Subcutaneous adipose tissue (tissue), 4 donors: ENCODE data around the gene TMED8. TPM values are rescaled to one million over a fixed set of nuclear protein-coding genes. Genes with fewer than 3 reads are reported as not detected.

ENCODE experiments used
- total RNA-seq, 4 donors: library from RNA; depleted of rRNA; stranded (reverse); fragments of >200 nt; gene quantifications; one replicate each; pipeline ENCODE4 v1.1.0, GENCODE V29; 2016
- TF ChIP-seq, protein P1 (sequence below): fragments of 450-650 bp; IDR thresholded peaks from one replicate; pipeline ENCODE4 v1.5.1; 2016; ENCODE audit warnings: low read depth, mild to moderate bottlenecking, control low read depth, antibody characterized with exemption, moderate library complexity

TMED8 gene
- total RNA-seq, 4 donors from 2014 or later, result 9.2 to 14.3 (median 11.6) TPM

DNA sequence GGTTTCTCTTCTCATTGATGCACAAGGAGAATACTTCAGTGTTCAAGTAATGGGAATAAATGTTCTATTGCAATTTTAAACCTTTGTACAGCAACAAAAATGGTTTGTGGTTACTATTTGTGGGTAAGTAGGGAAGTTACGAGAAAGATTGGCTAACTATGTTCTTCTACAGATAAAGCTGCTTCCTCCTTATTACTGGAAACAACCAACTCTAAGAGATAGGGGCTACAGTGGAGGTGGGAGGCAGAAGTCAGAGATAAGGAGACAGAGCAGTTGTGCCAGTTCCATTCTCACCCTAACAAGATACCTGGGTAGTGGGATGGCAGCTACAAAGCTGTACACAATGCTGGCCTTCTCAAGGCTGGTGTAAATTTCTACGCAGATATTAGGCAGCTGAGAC, 30.3 kb upstream of the TMED8 start:
- TF ChIP-seq, protein P1, sequence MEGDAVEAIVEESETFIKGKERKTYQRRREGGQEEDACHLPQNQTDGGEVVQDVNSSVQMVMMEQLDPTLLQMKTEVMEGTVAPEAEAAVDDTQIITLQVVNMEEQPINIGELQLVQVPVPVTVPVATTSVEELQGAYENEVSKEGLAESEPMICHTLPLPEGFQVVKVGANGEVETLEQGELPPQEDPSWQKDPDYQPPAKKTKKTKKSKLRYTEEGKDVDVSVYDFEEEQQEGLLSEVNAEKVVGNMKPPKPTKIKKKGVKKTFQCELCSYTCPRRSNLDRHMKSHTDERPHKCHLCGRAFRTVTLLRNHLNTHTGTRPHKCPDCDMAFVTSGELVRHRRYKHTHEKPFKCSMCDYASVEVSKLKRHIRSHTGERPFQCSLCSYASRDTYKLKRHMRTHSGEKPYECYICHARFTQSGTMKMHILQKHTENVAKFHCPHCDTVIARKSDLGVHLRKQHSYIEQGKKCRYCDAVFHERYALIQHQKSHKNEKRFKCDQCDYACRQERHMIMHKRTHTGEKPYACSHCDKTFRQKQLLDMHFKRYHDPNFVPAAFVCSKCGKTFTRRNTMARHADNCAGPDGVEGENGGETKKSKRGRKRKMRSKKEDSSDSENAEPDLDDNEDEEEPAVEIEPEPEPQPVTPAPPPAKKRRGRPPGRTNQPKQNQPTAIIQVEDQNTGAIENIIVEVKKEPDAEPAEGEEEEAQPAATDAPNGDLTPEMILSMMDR, result no peak

DNA sequence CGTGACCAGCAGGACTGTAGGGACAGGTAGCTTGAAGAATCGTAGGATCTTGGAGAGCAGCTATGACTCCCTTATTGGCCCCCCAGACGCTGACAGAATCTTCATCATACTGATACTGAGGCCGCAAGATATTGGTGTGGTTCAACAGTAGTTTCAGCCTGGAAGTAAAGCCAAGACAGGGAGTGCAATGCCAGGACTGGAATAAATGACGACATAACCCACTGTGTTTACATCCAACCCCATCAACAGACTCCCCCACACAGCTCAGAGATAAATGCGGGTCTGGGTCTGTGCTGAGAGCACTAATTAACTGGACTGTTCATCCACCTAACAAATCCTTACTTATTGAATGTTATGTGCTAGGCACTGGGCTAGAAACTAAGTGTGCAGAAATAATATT, 29.8 kb upstream of the TMED8 start:
- TF ChIP-seq, protein P1, result no peak

DNA sequence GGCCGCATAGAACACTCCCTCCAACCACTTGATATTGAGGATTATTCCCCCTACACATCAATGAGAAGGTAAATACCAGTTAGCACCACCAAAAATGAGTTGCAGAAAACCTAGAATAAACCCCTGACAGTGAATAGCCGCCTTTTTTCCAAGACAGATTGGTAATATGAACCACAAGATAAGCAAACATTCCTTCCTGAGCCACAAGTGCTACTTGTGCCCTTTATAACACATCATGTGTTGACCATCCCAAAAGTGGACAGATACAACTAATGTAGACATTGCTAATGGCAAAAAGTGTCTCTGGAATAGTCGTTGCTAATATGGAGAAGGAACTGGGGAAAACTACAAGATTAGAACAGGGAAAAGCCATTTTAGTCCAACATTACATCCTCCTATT, 29.2 kb upstream of the TMED8 start:
- TF ChIP-seq, protein P1, result no peak

DNA sequence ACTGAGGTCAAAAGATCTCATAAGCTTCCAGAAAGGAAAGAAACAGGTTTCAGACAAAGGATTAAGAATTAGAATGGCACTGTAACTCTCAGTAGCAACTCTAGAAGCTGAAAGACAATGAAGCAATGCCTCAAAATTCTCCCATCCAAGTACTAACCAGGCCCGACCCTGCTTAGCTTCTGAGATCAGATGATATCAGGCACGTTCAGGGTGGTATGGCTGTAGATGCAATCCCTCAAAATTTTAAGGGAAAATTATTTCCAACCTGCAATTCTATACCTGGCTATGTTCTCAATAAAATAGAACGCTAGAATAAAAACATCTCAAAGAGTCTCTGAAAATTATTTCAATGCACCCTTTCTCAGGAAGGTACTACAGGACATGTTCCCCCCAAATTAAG, 26.9 kb upstream of the TMED8 start:
- TF ChIP-seq, protein P1, result no peak

DNA sequence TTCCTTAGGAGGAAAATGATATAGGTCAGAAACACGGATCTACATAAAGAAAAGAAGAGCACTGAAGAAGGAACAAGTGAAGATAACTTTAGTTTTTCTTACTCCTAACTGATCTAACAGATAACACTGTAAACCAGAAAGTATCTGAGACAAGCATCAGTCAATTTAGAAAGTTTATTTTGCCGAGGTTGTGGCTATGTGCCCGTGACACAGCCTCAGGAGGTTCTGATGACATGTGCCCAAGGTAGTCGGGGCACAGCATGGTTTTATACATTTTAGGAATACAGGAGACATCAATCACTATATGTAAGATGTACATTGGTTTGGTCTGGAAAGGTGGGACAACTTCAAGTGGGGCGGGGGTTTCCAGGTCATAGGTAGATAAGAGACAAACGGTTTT, 23.3 kb upstream of the TMED8 start:
- TF ChIP-seq, protein P1, result no peak

DNA sequence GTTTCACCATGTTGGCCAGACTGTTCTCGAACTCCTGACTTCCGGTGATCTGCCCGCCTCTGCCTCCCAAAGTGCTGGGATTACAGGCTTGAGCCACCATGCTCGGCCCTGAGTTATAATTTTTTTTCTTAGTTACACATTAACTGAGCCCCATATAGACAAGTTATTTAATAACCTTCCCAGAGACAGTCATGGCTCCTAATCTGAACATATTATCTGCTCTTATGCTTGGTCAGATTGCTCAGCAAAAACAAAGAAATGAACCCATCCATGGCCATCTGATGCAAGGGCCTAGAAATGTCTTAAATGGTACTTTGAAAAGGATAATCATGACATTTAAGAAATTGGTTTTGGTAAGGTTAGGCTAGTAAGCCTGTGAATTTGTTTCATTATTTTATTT, 13.3 kb upstream of the TMED8 start:
- TF ChIP-seq, protein P1, result no peak

DNA sequence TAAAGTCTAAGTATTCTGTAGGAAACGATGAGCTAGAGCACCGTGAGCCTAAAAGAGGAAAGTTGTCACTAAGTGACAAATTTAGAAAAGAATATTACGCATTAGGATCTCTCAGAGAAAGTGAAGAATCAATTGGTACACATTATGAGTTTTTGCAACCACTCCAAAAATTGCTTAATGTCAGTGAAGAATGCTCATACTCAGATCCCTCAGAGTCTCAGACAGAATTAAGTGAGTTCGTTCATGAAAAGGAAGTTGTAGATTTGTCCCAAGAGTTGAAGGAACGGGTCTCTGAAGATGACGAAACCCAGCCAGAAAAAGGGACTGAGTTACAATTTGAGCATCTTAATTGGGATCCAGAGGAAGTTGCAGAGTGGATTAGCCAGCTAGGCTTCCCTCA, 1.8 kb upstream of the TMED8 start:
- TF ChIP-seq, protein P1, result no peak

DNA sequence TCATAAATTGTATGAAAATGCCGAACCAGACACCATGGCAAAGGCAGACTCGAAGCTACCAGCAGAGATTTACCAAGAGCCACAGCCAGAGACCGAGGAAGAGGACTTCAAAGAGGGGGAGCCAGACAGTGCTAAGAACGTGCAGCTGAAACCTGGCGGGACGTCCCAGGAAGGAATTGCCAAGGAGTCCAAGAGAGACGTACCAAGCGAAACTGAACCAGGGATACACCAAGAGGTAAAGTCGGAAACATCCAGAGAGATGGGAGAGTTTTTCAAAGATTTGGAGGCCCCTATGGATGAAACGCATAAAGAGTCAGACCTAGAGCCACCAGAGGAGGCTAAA, 579 bp upstream of the TMED8 start:
- TF ChIP-seq, protein P1, result no peak
